ENCODE measurements around the gene FLNC. TPM values are rescaled to one million over a fixed set of nuclear protein-coding genes. Genes with fewer than 3 reads are reported as not detected.

Gene FLNC
- total RNA-seq, 1 experiment from 2014 or later = 8.0 TPM

DNA sequence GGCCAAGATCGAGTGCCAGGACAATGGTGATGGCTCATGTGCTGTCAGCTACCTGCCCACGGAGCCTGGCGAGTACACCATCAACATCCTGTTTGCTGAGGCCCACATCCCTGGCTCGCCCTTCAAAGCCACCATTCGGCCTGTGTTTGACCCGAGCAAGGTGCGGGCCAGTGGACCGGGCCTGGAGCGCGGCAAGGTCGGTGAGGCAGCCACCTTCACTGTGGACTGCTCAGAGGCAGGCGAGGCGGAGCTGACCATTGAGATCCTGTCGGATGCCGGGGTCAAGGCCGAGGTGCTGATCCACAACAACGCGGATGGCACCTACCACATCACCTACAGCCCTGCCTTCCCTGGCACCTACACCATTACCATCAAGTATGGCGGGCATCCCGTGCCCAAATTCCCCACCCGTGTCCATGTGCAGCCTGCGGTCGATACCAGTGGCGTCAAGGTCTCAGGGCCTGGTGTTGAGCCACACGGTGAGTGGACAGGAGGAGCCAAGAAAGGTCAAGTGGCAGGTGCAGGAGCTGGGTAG, 14.6 kb downstream of the FLNC start (continued):
- no peak for TF ChIP-seq PREB (CRISPR knock-in tag; IDR thresholded peaks at IDR 0.05; ENCODE audit: borderline replicate concordance)

- no peak for ATAC-seq
Measured at GRCh38 chr7:128845475-128845874, 15.3 kb downstream of the FLNC start.

DNA sequence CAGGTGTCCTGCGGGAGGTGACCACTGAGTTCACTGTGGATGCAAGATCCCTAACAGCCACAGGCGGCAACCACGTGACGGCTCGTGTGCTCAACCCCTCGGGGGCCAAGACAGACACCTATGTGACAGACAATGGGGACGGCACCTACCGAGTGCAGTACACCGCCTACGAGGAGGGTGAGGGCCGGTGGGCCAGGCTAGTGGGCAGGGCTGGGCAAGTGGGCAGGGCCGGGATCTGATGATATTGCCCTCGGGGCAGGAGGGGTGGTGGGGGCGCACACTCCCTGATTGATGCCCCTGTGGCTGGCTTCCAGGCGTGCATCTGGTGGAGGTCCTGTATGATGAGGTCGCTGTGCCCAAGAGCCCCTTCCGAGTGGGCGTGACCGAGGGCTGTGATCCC, 15.8 kb downstream of the FLNC start:
- POLR2A ChIA-PET = no interaction called here
- H3K4me3 Mint-ChIP-seq = no peak overlapping the region
- no peak overlapping the region for H3K27ac Mint-ChIP-seq
- no peaks in the 10 kb centered on the region; the same call in 1 of the 2 replicates for H3K27me3 Mint-ChIP-seq (ENCODE audit: low read depth)
- H3K36me3 Mint-ChIP-seq = no peaks in the 10 kb centered on the region
- DNase-seq (ENCODE audit: low spot score) (no peak), ATAC-seq (no peak)
- H3K4me1 Mint-ChIP-seq = peaks cover 8% of the 10 kb centered on the region
- TF ChIP-seq ZNF423 (CRISPR knock-in tag; IDR thresholded peaks at IDR 0.05) (no peak), PRDM15 (CRISPR knock-in tag; IDR thresholded peaks at IDR 0.05) (no peak), ERG (CRISPR knock-in tag; IDR thresholded peaks at IDR 0.05) (no peak), MAX (CRISPR knock-in tag; IDR thresholded peaks at IDR 0.05) (no peak), NFYB (CRISPR knock-in tag; conservative IDR thresholded peaks at IDR 0.05; ENCODE audit: low read depth) (no peak), MXD4 (CRISPR knock-in tag; IDR thresholded peaks at IDR 0.05; ENCODE audit: borderline replicate concordance) (no peak), NR2C2 (CRISPR knock-in tag; IDR thresholded peaks at IDR 0.05) (no peak)
- TF ChIP-seq, protein P1, sequence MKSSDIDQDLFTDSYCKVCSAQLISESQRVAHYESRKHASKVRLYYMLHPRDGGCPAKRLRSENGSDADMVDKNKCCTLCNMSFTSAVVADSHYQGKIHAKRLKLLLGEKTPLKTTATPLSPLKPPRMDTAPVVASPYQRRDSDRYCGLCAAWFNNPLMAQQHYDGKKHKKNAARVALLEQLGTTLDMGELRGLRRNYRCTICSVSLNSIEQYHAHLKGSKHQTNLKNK (CRISPR knock-in tag; IDR thresholded peaks at IDR 0.05) = no peak
- TF ChIP-seq, protein P2, sequence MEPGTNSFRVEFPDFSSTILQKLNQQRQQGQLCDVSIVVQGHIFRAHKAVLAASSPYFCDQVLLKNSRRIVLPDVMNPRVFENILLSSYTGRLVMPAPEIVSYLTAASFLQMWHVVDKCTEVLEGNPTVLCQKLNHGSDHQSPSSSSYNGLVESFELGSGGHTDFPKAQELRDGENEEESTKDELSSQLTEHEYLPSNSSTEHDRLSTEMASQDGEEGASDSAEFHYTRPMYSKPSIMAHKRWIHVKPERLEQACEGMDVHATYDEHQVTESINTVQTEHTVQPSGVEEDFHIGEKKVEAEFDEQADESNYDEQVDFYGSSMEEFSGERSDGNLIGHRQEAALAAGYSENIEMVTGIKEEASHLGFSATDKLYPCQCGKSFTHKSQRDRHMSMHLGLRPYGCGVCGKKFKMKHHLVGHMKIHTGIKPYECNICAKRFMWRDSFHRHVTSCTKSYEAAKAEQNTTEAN (CRISPR knock-in tag; IDR thresholded peaks at IDR 0.05) = no peak
- TF ChIP-seq, protein P3, sequence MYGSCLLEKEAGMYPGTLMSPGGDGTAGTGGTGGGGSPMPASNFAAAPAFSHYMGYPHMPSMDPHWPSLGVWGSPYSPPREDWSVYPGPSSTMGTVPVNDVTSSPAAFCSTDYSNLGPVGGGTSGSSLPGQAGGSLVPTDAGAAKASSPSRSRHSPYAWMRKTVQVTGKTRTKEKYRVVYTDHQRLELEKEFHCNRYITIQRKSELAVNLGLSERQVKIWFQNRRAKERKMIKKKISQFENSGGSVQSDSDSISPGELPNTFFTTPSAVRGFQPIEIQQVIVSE (CRISPR knock-in tag; IDR thresholded peaks at IDR 0.05; ENCODE audit: borderline replicate concordance) = no peak
- CTCF ChIA-PET = no interaction called here
- H3K9me3 Mint-ChIP-seq = no peaks in the 10 kb centered on the region

More at GRCh38 chr7:128845475-128845874, 15.3 kb downstream of the FLNC start:
- no peak overlapping the region for H3K27ac Mint-ChIP-seq
- no peak for DNase-seq (ENCODE audit: low spot score)
- peaks cover 8% of the 10 kb centered on the region for H3K4me1 Mint-ChIP-seq
- TF ChIP-seq, protein P4, sequence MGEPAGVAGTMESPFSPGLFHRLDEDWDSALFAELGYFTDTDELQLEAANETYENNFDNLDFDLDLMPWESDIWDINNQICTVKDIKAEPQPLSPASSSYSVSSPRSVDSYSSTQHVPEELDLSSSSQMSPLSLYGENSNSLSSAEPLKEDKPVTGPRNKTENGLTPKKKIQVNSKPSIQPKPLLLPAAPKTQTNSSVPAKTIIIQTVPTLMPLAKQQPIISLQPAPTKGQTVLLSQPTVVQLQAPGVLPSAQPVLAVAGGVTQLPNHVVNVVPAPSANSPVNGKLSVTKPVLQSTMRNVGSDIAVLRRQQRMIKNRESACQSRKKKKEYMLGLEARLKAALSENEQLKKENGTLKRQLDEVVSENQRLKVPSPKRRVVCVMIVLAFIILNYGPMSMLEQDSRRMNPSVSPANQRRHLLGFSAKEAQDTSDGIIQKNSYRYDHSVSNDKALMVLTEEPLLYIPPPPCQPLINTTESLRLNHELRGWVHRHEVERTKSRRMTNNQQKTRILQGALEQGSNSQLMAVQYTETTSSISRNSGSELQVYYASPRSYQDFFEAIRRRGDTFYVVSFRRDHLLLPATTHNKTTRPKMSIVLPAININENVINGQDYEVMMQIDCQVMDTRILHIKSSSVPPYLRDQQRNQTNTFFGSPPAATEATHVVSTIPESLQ (CRISPR knock-in tag; IDR thresholded peaks at IDR 0.05) = no peak
- TF ChIP-seq, protein P5, sequence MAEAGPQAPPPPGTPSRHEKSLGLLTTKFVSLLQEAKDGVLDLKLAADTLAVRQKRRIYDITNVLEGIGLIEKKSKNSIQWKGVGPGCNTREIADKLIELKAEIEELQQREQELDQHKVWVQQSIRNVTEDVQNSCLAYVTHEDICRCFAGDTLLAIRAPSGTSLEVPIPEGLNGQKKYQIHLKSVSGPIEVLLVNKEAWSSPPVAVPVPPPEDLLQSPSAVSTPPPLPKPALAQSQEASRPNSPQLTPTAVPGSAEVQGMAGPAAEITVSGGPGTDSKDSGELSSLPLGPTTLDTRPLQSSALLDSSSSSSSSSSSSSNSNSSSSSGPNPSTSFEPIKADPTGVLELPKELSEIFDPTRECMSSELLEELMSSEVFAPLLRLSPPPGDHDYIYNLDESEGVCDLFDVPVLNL (CRISPR knock-in tag; IDR thresholded peaks at IDR 0.05; ENCODE audit: borderline replicate concordance, low read depth) = no peak
- TF ChIP-seq JAZF1 (CRISPR knock-in tag; IDR thresholded peaks at IDR 0.05) = no peak
- no peak for TF ChIP-seq NFE2L1 (CRISPR knock-in tag; IDR thresholded peaks at IDR 0.05)
- no peak for TF ChIP-seq GTF2I (CRISPR knock-in tag; conservative IDR thresholded peaks at IDR 0.05)
- TF ChIP-seq ZNF138 (CRISPR knock-in tag; conservative IDR thresholded peaks at IDR 0.05) = no peak
- no peak for TF ChIP-seq NFYB (CRISPR knock-in tag; conservative IDR thresholded peaks at IDR 0.05; ENCODE audit: low read depth)
- no peak for TF ChIP-seq CREB1 (CRISPR knock-in tag; IDR thresholded peaks at IDR 0.05)
- TF ChIP-seq TEAD1 (CRISPR knock-in tag; IDR thresholded peaks at IDR 0.05) = no peak
- TF ChIP-seq OVOL2 (CRISPR knock-in tag; IDR thresholded peaks at IDR 0.05; ENCODE audit: borderline replicate concordance) = no peak
- no peak for TF ChIP-seq ZNF317 (CRISPR knock-in tag; IDR thresholded peaks at IDR 0.05; ENCODE audit: borderline replicate concordance, low read depth)
- TF ChIP-seq GABPB1 (CRISPR knock-in tag; IDR thresholded peaks at IDR 0.05) = no peak
- TF ChIP-seq, protein P3 (CRISPR knock-in tag; IDR thresholded peaks at IDR 0.05; ENCODE audit: borderline replicate concordance) = no peak
- no peaks in the 10 kb centered on the region for H3K9me3 Mint-ChIP-seq
- no peak overlapping the region for H3K4me3 Mint-ChIP-seq
- CTCF ChIA-PET = no interaction called here
- no peaks in the 10 kb centered on the region for H3K36me3 Mint-ChIP-seq
- H3K27me3 Mint-ChIP-seq (ENCODE audit: low read depth) = no peaks in the 10 kb centered on the region; the same call in 1 of the 2 replicates
- POLR2A ChIA-PET = no interaction called here

Measured in WTC11 (cell line).